K562 (cell line): ENCODE results near the gene UNC119.

Experiments used
- CHAMP1 ChIP-seq: fragments of 450-650 bp; IDR thresholded peaks from 2 replicates; pipeline ENCODE4 v1.6.1; 2016; ENCODE audit warnings: mild to moderate bottlenecking
- KLF1 ChIP-seq: fragments of 450-650 bp; IDR thresholded peaks from 2 replicates; pipeline ENCODE4 v1.6.1; 2016; ENCODE audit warnings: missing genetic modification characterization, missing compliant biosample characterization
- POLR2A ChIP-seq: fragments of 450-650 bp; conservative IDR thresholded peaks from 2 replicates; pipeline ENCODE4 v1.6.1; 2016
- ZBTB34 ChIP-seq: fragments of 250-450 bp; sonication (Bioruptor Pico); IDR thresholded peaks from 2 replicates; pipeline ENCODE4 v1.8.0; 2021; ENCODE audit warnings: mild to moderate bottlenecking, moderate library complexity
- TF ChIP-seq, protein P1 (sequence below), 3 experiments: IDR thresholded peaks in 2 of 3; conservative IDR thresholded peaks in 1 of 3; 2 replicates each; pipeline ENCODE4 v1.5.1; 2011 to 2012; ENCODE audit warnings: low read length in 3 of 3, mild to moderate bottlenecking in 3 of 3, control low read depth in 2 of 3, improper control_type of control experiment in 1 of 3, inconsistent platforms in 1 of 3, low read depth in 1 of 3, mixed read lengths in 1 of 3, moderate library complexity in 1 of 3; ENCODE audit not compliant: insufficient read depth in 2 of 3

DNA sequence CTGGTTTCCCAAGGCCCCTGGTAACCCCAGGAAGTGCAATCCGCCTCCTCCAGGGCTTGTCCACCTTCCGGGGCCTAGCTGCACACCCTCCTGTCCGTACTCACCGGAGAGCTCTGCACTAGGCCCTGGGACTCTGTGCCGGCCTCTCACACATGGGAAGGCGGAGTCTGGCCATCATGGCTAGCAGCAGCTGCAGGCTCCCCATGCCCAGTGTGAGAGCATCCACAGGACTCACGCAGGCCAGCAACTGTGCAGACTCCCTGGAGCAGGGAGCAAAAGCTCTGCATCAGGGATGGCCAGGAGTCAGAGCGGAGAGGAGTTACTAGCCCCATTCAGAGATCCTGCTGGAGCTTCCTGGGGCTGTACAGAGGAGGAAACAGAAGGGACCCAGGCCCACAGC is 26.0 kb downstream of the UNC119 start:
- TF ChIP-seq POLR2A (no peak), ZBTB34 (no peak), KLF1 (tag) (no peak), CHAMP1 (no peak)
- TF ChIP-seq, protein P1, sequence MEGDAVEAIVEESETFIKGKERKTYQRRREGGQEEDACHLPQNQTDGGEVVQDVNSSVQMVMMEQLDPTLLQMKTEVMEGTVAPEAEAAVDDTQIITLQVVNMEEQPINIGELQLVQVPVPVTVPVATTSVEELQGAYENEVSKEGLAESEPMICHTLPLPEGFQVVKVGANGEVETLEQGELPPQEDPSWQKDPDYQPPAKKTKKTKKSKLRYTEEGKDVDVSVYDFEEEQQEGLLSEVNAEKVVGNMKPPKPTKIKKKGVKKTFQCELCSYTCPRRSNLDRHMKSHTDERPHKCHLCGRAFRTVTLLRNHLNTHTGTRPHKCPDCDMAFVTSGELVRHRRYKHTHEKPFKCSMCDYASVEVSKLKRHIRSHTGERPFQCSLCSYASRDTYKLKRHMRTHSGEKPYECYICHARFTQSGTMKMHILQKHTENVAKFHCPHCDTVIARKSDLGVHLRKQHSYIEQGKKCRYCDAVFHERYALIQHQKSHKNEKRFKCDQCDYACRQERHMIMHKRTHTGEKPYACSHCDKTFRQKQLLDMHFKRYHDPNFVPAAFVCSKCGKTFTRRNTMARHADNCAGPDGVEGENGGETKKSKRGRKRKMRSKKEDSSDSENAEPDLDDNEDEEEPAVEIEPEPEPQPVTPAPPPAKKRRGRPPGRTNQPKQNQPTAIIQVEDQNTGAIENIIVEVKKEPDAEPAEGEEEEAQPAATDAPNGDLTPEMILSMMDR (IDR thresholded peaks at IDR 0.05 in 2 of 3, conservative IDR thresholded peaks at IDR 0.05 in 1 of 3; ENCODE audit: insufficient read depth in 2 of 3, low read depth in 1 of 3, low read length in 3 of 3): no peak
